GM18870 (cell line): ENCODE data around the gene GNB3.
A peak's percentile ranks its signal among the peaks of the same experiment; 100 is the strongest.
"Not testable (repeated sequence)": the region's sequence is repeated elsewhere in the genome, so short reads cannot be mapped to it uniquely, and the experiment has no call there.

Experiments
- ATAC-seq: cut with Tn5 transposase; IDR thresholded peaks from one replicate; pipeline ENCODE4 v1.9.1; 2021; ENCODE audit warnings: moderate library complexity; ENCODE audit not compliant: unreplicated experiment

GNB3 gene

DNA sequence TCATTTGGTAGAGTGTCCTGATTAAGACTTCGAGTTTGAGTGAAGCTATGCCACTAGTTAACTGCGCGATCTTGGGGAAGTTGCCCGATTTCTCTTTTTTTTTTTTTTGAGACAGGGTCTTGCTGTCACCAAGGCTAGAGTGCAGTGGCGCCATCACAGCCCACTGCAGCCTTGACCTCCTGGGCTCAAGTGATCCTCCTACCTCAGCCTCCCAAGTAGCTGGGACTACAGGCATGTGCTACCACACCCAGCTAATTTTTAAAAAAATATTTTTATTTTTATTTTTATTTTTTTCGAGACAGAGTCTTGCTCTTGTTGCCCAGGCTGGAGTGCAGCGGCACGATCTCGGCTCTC, 33.3 kb downstream of the GNB3 start:
- ATAC-seq = not testable (repeated sequence)

DNA sequence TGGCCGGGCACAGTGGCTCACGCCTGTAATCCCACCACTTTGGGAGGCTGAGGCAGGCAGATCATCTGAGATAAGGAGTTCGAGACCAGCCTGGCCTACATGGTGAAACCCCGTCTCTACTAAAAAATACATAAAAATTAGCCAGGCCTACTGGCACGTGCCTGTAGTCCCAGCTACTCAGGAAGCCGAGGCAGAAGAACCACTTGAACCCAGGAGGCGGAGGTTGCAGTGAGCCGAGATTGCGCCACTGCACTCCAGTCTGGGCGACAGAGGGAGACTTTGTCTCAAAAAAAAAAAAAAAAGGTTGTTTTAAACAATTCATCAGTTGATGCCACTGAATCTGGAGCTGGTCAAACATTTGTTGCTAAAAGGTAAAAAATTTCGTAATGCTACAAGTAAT, 39.1 kb downstream of the GNB3 start:
- ATAC-seq = not testable (repeated sequence)

DNA sequence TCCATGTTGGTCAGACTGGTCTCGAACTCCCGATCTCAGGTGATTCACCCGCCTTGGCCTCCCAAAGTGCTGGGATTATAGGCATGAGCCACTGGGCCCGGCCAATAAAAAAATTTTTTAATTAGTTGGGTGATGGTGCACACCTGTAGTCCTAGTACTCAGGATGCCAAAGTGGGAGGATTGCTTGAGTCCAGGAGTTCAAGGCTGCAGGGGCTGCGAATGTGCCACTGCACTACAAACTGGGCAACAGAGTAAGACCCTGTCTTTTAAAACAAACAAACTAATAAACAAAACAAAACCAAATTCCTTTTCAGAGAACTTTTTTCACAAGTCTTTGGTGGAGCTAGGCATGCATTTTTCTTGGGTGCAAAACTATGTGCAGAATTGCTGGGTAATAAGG, 42.5 kb downstream of the GNB3 start:
- ATAC-seq = no peak

DNA sequence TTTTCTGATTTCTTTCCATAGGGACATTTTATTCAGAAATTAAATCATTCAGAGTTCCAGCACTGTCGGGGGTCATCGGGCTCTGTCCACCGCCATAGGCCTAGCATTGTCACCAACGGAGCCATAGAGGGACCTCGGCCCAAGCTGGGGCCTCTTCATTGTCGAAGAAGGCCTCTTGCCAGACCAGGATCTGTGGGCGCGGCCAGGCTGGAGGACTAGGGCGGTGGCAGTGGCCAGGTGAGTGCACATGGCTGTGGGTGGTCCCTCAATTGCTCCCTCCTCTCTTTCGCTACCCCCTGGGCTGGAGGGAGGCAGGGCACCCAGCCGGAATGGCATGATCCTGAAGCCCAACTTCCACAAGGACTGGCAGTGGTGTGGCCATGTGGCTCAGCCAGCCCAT, 43.0 kb downstream of the GNB3 start:
- no peak for ATAC-seq

DNA sequence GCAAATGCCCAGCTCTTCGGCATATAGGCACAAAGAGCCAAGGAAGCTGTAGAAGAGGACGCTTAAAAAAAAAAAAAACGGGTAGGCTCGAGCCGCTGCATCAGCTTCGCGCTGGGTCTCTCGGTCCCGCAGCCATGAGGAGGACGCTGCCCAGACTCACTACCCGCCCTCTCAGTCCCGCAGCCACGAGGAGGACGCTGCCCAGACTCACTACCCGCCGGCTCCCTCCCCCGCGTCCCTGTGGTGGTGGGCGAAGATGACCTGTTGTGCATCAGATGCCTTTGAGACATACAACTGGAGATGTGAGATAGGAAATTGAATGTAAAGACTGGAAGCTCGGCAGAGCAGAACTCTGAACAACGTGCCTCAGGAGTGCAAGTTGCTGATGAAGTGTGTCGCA, 43.8 kb downstream of the GNB3 start:
- ATAC-seq = no peak

DNA sequence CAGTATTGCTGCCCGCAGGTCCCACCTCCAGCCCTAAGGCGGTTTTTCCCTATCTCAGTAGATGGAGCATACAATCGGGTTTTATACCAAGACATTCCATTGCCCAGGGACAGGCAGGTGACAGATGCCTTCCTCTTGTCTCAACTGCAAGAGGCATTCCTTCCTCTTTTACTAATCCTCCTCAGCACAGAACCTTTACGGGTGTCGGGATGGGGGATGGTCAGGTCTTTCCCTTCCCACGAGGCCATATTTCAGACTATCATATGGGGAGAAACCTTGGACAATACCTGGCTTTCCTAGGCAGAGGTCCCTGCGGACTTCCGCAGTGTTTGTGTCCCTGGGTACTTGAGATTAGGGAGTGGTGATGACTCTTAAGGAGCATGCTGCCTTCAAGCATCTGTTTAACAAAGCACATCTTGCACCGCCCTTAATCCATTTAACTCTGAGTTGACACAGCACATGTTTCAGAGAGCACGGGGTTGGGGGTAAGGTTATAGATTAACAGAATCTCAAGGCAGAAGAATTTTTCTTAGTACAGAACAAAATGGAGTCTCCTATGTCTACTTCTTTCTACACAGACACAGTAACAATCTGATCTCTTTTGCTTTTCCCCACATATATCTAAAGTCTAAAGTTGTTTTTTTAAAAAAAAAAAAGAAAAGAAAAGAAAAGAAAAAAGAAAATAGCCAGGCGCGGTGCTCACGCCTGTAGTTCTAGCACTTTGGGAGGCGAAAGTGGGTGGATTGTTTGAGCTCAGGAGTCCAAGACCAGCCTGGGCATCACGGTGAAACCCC, 45.7 kb downstream of the GNB3 start:
- not testable (repeated sequence) for ATAC-seq

DNA sequence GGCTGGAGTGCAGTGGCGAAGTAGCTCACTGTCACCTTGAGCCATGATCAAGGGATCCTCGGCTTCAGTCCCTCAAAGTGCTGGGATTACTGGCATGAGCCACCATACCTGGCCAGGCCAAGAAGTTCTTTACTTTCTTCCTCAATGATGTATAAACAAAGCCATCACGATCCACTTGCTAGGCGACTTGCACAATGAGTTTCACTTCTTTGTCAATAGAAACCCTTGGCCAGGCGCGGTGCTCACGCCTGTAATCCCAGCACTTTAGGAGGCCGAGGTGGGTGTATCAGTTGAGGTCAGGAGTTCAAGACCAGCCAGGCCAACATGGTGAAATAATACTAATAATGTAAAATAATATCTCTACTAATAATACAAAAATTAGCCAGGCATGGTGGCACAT, 46.7 kb downstream of the GNB3 start:
- ATAC-seq = no peak

DNA sequence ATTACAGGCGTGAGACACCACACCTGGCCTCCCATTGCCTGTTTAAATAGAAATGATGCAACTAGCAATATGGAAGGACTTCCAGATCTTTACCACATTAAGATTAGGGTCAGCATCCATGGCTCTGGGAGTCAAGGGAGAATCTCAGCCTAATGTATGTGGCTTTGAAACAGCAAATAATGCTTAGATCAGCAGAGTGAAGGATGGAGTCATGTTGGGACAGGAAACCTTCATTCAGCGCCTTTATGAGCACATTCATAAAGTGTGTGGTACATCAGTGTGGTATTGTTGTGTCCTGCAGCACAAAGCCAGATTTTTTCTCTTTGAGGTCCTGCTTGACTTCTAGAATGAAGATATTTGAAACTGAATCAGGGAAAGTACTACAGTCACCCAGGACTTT, 47.6 kb downstream of the GNB3 start:
- ATAC-seq = no peak

DNA sequence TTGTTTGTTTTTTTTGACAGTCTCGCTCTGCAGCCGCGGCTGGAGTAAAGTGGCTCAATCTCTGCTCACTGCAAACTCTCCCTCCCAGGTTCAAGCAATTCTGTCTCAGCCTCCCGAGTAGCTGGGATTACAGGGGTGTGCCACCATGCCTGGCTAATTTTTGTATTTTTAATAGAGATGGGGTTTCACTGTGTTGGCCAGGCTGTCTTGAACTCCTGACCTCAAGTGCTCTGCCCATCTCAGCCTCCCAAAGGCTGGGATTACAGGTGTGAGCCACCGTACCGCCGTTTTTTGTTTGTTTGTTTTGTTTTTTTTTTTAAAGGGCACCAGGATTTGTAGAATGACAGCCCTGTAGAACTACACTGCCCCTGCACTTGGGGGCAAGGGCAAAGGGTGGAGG, 48.1 kb downstream of the GNB3 start:
- not testable (repeated sequence) for ATAC-seq

DNA sequence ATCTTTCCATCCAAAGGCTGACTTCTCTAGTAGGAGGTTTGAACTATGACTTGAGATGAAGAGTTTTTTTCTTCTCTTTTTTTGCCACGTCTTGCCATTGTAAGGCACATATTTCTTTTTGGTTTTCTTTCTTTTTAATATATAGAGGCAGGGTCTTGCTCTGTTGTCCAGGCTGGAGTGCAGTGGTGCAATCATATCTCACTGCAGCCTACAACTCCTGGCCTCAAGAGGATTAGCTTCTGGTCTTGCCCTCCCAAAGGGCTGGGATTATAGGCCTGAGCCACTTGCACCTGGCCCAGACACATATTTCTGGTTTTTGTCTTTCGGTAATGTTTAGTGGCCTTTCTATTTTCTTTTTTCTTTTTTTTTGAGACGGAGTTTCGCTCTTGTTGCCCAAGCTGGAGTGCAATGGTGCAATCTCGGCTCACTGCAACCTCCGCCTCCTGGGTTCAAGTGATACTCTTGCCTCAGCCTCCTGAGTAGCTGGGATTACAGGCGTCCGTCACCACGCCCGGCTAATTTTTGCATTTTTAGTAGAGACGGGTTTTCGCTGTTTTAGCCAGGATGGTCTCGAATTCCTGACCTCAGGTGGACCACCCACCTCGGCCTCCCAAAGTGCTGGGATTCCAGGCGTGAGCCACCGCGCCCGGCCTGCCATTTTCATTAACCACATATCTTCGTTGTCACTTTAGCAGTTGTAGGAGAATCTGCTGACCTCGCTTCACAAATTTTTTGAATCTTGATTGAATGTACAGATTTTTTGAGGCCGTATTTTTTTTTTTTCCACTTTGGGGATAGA, 49.2 kb downstream of the GNB3 start:
- not testable (repeated sequence) for ATAC-seq

DNA sequence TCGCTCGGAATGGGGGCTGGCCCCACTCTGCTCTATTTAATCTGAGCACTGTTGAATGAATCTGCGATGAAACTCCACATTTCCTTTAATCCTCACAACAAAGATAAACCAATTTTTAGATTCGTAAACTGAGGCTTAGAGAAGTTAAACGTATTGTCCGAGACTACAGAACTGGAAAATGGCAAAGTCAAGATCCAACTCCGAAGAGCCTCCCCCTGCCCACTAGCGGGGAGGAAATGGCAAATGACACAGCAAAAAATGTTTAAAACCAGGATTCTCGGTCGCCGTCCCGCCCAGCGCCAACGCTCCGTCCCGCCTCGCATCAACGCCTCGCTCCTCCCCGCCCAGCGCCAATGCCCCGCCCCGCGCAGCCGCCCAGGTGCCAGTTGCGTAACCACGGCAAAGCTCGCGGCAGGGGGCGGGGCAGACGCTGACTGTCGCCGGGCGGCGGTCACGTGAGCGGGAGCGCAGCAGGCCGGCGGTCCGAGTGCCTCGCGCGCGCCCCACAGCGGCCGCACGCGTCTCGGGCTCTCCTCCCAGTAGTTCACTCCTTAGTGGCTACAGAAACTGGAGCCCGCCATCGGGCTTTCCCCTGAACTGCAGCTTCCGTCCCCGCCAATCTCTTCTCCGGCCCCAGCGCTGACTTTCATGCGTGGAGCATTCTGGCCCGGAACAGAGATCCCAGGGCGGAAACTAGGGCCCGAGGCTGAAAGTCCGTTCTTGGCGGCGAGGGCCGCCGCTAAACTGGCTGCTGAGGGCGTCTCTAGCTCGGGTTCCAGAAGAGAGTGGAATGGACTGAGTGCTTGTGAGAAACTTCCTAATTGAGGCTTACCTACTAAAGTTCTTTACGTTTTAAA, 50.3 kb downstream of the GNB3 start:
- peak; percentile 83 for ATAC-seq

DNA sequence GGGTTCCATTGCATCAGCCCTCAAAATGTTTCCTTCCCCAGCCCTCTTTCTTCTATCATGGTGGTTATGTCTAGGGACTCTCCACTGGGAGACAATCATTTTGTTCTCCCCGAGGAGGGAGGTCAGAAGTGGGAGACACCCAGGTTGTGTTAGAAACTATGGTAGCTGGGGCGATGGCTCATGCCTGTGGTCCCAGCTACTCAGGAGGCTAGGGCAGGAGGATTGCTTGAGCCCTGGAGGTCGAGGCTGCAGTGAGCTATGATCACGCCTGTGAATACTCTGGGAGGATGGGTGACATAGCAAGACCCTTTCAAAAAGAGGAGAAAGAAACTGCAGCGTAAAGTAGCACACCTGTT, 50.9 kb downstream of the GNB3 start:
- peak; percentile 10 for ATAC-seq

DNA sequence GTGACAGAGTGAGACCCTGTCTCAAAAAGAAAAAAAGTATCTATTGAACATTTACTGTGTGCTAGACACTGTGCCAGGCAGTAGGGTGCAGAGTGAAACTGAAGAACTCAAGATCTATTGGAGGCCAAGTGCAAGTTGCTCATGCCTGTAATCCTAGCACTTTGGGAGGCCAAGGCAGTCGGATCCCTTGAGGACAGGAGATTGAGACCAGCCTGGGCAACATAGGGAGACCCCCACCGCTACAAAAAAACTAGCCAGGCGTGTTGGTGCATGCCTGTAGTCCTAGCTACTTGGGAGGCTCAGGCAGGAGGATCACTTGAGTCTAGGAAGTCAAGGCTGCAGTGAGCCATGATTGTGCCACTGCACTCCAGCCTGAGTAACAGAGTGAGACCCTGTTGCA, 52.0 kb downstream of the GNB3 start:
- ATAC-seq = not testable (repeated sequence)

DNA sequence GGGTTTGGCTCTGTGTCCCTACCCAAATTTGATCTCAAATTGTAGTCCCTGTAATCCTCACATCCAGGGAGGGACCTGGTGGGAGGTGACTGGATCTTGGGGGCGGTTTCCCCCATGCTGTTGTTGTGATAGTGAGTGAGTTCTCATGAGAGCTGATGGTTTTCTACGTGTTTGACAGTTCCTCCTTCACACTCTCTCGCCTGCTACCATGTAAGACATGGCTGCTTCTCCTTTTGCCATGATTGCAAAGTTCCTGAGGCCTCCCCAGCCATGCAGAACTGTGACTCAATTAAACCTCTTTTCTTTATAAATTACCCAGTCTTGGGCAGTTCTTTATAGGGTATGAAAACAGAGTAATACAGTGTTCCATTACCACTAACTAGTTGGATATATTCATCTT, 53.6 kb downstream of the GNB3 start:
- no peak for ATAC-seq
